GM19025 (cell line): ENCODE results near the gene LRRC56.

Source experiments
- ATAC-seq: cut with Tn5 transposase; IDR thresholded peaks from one replicate; pipeline ENCODE4 v1.9.1; 2021; ENCODE audit warnings: mild to moderate bottlenecking, low read depth, moderate library complexity; ENCODE audit not compliant: unreplicated experiment

LRRC56 gene

GRCh38 chr11:518463-519202 lies 18.7 kb upstream of the LRRC56 start:
- ATAC-seq, result peak; percentile 53

- ATAC-seq, result no peak
Observed at GRCh38 chr11:520428-521176, 16.7 kb upstream of the LRRC56 start.

- ATAC-seq, result no peak
Observed at GRCh38 chr11:521177-521688, 16.1 kb upstream of the LRRC56 start.

- ATAC-seq, result no peak
Observed at GRCh38 chr11:526192-526591, 11.1 kb upstream of the LRRC56 start.

- no peak for ATAC-seq
Observed at GRCh38 chr11:528166-528814, 9.0 kb upstream of the LRRC56 start.

GRCh38 chr11:528815-529727 lies 8.3 kb upstream of the LRRC56 start:
- ATAC-seq, result no peak

- no peak for ATAC-seq
Observed at GRCh38 chr11:529728-530411, 7.5 kb upstream of the LRRC56 start.

- no peak for ATAC-seq
Observed at GRCh38 chr11:530960-531831, 6.1 kb upstream of the LRRC56 start.

GRCh38 chr11:531919-532526 lies 5.3 kb upstream of the LRRC56 start:
- no peak for ATAC-seq

GRCh38 chr11:532527-532985 lies 4.8 kb upstream of the LRRC56 start:
- ATAC-seq, result no peak

- ATAC-seq, result no peak
Observed at GRCh38 chr11:532986-533585, 4.2 kb upstream of the LRRC56 start.

GRCh38 chr11:533586-534395 lies 3.5 kb upstream of the LRRC56 start:
- no peak for ATAC-seq

GRCh38 chr11:534396-535209 lies 2.7 kb upstream of the LRRC56 start:
- peak; percentile 1 for ATAC-seq

GRCh38 chr11:535210-535518 lies 2.2 kb upstream of the LRRC56 start:
- peak; percentile 11 for ATAC-seq

GRCh38 chr11:535519-536454 lies 1.5 kb upstream of the LRRC56 start, which contains the start of gene HRAS:
Gene HRAS, minus strand, starts transcription at chr11:535576.
- ATAC-seq, result peak; percentile 69
